Thyroid gland (tissue), 4 donors: ENCODE results near the gene TMEM116.

Experiments
- CTCF ChIP-seq, 6 experiments: fragments of 200-600 bp in 3 of 6; fragments of 450-650 bp in 3 of 6; sonication (generic) in 3 of 6; IDR thresholded peaks; one replicate each; pipeline ENCODE4 v1.5.1; 2016 to 2019; ENCODE audit warnings: antibody characterized with exemption in 6 of 6, mild to moderate bottlenecking in 2 of 6, inconsistent platforms in 1 of 6, moderate library complexity in 1 of 6
- POLR2A ChIP-seq, 2 donors: fragments of 450-650 bp; IDR thresholded peaks; one replicate each; pipeline ENCODE4 v1.6.1; 2017; ENCODE audit warnings: antibody characterized with exemption in 2 of 2, mild to moderate bottlenecking in 2 of 2, moderate library complexity in 1 of 2

GRCh38 chr12:112032292-112032691, 19.3 kb upstream of the TMEM116 start:
- TF ChIP-seq CTCF (IDR thresholded peaks at IDR 0.05) (no peak), POLR2A (IDR thresholded peaks at IDR 0.05) (no peak)
